Effector CD4-positive, alpha-beta T cell (primary cell): ENCODE data around the gene ULBP3.
"Not testable (repeated sequence)": the region's sequence is repeated elsewhere in the genome, so short reads cannot be mapped to it uniquely, and the experiment has no call there.

Experiments used
- DNase-seq: peaks from one replicate; pipeline ENCODE4 v3.0.0-alpha.2; 2020

The ULBP3 gene

DNA sequence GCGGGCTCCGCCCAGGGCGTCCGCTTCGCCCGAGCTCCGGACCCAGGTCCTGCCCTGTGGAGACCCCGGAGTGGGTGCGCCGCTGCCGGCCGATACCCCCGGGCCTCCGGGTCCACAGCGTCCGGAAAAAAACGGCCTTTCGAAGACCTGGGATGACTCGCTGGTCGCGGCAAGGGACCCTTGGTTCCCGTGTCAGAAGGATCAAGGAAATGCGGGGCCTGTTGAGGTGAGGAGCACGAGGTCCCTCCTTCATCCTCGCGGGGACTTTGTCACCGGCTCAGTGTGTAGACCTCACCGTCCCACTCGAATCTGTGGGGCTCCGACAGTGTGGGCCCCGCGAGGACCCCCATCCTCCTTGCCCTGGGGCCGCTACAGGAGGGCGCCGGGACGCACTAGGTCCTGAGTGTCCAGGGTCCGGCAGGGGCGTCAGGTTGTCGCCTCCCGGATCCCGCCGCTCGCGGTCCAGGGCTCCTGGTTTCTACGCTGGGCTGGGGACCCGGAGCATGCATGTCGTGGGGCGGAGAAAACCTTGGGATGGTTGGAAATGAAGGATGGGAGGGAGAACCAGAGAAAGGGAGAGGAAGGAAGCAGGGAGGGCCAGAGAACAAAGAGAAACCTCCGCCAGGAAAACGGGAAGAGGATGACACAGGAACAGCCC lies 54.2 kb downstream of the ULBP3 start:
- not testable (repeated sequence) for DNase-seq

DNA sequence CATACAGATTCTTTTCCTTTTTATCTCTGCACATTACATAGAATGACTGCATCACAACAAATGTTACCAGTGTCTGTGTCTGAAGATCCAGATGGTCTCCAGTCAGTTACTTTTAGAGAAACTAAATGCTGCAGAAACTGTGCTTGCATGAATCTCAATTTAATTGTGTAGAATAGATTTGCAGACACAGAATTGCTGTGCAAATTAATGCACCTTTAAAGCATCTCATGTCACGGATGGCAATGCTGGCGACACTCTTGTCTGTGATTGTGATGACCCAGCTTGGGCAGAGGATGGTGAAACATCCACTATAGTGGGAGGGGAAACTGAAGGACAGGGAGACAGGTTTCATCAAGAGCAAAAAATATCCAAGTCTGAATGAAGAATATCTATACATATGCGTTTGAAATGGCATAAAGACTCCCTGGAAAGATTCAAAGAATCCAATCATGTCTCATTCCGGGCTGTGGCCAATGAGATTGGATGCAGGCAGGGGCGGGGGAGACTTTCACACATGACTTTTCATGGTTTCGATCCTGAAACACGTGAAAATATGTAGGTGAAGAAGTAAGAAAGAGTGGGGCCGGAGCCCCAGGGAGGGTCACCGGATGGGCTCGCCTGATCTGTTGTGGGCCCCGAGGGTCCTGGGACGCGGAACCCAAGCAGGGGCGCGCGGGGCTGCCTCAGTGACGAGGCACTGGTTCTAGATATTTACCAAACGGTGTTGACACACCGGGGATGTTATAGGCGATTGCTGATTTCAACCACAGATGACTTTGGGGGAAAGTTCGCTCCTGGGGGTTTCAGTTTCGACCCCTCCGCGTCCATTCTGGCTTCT lies 54.9 kb downstream of the ULBP3 start:
- DNase-seq: not testable (repeated sequence)

DNA sequence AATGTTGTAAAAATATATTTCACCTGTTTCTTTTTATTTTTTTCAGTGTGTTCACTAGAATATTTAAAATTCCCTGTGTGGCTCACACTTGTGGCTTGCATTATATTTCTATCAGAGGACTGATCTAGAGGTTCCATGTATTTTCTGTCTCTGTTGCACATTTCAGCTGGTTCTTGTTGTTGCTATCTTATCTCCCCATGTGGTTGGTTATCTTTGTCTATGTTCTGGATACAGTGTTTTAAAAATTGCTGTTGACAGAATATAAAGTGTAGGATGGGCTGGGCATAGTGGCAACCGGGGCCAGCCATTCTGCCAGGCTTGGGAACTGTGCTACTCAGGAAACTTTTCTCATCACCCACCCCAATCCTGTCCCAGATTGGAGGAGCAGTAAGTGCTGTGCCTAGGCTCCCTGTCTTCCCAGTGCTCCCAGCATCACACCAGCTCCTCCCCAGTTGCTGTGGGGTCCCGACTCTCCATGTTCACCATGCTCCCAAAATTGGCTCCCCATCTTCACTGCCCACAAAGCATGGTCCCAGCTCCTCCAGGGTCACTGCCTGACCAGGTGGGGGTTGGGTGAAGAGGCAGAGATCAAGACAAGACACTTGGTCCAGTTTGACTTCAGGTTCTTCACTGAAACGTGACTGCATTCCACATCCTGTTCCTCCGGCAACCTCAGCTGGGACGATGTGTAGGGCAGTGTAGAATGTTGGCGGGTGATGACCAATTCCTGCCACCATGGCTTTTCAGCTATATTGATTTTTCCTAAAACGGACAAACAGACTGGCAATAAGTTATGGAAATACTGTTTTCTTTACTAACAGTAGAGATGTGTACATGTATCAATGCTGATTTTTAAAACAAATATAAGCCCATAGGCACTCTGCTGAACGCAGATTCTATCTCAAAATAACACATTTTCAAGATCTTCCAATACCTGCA lies 55.8 kb downstream of the ULBP3 start:
- DNase-seq: not testable (repeated sequence)
